NCI-H69 (cell line): Measurements from ENCODE around the gene TMEM33.

Source experiments
- DNase-seq: peaks from one replicate; lab custom pipeline; 2025; lab: John Stamatoyannopoulos, UW

The TMEM33 gene

DNA sequence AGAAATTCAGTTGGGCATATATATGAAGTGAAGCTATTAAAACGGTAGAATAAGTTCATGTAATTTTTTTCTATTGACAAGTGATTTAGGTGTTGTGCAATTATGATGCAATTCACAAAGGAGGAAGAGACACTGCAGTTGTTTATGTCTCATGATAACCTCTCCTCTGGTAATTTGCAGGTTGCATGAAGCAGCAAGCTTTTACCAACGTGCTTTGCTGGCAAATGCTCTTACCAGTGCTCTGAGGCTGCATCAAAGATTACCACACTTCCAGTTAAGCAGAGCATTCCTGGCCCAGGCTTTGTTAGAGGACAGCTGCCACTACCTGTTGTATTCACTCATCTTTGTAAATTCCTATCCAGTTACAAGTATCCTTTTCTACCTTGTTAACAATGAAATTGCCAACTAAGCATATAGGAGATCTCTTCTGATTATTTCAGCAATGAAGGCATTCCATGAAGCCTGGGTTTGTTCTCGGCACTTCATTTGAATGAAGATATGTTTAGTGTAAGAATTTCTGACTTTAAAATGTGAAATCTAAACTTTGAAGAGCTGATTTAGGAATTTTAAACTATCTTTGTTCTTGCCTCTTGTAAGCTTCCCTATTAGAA is 3.9 kb downstream of the TMEM33 start:
- no peak for DNase-seq

DNA sequence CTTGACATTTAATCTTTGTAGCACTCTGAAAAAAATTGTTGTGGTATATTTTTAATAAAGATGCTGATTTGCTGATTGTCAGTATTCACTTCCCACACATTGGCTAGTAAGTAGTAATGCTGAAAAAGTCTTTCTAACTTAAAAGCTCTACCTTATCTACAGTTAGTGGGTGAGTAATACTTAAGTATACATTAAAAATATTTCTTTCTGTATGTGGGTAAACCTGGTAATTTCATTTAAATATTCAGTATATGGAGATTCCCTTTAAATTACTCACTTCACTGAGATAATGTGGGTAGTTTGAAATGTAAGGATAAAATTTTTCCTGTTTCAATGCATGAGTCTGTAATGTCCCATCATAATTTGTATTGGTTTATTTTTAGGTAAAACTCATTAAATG is 5.6 kb downstream of the TMEM33 start:
- no peak for DNase-seq

DNA sequence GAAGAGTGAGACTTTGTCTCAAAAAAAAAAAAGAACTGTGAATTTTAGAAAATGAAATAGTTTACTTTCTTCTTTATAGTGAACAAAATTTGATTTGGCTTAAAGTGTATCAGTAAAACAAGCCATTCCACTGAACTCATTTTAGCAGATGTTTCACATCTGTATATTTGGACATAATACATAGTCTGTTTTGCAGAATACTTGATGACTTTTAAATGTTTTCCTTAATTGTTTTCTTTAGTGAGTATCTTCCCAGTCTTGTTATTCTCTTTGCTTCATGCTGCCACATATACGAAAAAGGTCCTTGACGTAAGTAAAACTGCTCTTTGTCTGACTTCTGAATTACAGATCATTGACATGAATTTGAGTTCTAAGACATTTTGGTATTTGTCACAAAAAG is 8.3 kb downstream of the TMEM33 start:
- DNase-seq: no peak

DNA sequence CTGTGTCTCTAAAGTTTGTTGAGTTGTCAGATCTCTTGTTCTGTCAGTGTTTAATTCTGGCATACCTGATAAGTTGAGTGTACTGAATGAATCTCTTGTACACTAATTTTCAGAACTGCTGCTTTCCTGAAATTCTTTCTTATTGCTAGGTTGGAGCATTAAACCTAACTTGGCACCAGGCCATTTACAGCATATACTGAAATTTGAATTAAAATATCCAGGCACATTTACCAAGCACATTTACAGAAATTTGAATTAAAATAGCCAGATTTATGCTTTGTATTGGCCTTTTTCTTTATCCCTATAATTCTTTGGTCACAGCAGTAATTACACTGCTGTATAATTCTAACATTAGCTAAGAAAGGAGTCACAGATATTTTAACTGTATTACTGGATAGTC is 8.9 kb downstream of the TMEM33 start:
- no peak for DNase-seq

DNA sequence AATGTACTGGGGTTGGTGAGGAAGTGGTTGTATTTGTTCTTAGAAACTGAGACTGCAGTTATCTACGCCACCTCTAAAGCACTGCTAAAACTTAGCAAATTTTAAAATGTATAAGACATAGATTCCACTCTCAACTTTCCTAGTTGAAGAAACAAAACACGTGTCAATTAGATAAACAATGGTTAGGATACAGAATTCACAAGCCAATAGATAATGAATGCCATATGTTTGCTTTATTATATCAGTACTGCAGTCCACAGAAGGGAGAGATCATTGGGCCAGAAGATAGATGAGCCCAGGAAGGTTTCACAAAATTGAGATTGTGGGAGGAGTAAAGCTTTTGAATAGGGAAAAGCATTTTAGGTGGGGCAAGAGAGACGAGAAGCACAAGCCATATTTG is 14.3 kb downstream of the TMEM33 start:
- no peak for DNase-seq

DNA sequence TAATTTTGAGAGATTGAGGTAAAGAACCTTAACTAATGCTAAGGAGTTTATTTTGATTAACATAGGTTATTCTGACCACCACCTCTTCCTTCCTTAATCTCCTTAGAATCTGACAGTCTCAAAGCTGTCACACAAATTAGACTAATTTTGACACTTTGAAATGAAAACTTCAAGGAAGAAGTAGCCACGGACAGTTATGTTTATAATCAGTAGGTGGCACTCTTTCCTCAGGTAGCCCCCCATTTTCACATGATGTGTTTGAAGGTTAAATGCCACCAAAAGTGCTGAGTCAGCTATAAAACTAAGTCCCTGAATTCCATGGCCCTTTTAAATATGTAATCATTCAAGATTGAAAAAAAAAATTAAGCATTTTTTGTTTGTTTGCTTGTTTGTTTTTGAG is 22.4 kb downstream of the TMEM33 start:
- peak; percentile 15 for DNase-seq

DNA sequence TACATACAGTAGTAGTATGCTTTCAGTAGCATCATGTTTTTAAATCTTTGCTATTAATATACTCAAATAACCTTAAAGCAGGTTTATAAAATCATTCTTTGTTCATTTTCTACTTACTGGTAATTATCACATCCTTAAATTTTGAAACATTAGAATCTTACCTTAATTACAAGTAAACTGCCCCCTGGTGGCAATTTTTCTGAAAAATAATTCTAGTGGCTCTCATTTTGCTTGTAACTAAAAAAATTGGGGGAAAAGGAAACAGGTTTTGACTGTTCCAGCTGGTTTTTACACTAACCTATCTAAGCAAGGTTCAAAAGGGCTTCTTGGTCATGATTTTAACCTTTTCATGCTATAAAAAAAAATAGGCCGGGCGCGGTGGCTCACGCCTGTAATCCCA is 27.9 kb downstream of the TMEM33 start:
- peak; percentile 12 for DNase-seq

DNA sequence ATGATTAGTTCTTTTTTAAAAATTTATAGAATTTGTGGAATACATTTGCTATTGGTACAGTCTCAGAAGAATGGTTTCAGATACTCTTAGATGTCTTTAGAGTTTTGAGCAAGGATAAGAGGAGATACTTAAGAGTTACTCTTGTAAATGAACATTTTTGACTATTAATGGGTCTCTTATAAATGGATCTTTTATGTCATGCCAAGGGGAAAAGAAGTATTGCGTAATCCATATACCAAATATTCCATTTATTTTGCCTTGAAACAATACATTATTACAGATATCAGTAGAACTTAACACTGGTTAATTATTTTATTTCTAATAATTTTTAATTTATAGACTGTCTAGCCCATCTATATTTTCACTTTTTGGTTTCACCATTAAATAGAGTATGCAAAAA is 29.2 kb downstream of the TMEM33 start:
- no peak for DNase-seq

DNA sequence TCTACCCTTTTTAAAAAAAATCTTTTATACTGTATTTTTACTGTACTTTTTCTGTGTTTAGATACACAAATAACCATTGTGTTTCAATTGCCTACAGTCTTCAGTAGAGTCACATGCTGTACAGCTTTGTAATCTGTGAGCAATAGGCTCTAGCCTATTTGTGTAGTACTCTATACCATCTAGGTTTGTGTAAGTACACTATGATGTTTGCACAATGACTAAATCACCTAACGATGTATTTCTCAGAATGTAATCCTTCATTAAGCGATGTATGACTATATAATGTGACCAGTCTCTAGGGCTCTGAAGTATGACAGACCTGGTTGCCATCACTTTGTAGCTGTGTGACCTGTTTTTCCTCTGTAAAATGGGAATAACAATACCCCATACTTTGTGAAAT is 32.2 kb downstream of the TMEM33 start:
- no peak for DNase-seq

DNA sequence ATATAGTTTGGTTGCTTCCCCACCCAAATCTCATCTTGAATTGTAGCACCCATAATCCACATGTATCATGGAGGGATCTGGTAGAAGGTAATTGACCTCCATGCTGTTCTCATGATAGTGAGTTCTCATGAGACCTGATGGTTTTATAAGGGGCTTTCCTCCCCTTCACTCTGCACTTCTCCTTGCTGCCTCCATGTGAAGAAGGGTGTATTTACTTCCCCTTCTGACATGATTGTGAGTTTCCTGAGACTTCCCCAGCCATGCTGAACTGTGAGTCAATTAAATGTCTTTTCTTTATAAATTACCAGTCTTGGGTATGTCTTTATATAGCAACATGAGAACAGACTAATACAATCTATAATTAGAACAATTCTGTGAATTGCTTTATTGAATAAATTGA is 34.4 kb downstream of the TMEM33 start:
- DNase-seq: no peak

DNA sequence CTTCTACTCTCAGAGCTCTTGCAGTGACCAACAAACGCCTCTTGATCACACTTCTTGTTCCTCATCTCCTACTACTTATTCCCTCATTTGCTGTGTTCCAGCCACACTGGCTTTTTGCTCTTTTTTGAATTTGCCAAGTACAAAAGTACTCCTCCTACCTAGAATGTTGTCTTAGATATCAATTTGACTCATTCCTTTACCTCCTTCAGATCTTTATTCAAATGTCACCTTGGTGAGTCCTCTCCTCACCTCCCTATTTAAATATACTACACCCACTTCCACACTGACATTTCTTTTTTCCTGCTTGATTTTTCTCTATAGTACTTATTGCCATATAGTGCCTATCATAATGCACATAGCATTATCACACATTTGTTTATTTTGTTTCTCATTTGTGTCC is 40.1 kb downstream of the TMEM33 start:
- DNase-seq: no peak

DNA sequence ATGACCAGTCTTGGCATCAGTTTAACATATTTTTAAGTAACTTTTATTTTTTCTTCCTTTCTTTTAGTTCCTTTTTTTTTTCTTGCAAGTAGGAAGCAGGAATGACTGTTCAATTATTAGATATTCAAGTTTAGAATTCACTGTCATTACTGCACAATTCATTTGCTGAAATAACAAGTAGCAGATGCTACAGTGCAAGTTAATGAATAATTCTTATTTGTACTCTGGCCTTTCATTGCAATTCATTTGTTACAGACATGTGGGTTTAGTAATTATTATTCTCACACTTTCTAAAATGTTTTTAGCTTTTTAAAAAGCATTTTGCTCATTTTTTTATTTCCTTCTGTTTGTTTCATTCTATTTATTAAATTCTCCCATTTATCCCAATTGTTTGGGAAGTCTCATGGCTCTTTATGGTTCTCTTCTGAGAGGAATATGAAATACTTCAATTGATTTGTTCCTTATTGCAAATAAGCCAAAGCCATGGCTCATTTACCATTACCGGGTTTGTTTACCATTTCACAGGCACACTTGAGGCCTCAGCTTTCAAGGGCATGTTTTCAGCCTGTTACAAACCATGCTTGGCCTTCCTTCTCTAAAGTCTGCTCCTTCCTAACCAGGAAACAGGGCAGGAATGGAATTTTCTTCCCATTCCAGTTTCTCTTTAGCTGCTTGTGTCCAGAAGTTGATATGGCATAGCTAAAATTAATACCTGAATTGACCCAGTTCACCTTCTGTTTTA is 41.7 kb downstream of the TMEM33 start:
- no peak for DNase-seq

DNA sequence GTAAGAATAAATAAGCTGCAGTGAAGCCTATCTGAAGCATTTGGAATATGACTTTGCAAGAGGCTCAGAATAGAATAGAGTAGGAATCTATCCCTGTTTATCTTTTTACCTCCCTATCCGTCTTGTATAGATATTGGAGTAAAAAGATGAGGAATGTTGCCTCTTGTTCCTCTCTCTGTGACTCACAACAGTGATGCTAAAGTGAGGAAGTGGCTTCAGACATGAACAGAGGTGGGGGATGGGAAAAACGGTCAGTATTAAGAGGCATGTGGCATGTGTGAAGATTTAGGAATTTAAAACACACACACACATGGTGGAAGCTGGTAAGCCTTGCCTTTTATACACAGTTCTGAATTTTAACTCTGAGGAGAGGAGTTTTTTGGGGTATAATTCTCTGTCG is 42.5 kb downstream of the TMEM33 start:
- no peak for DNase-seq

DNA sequence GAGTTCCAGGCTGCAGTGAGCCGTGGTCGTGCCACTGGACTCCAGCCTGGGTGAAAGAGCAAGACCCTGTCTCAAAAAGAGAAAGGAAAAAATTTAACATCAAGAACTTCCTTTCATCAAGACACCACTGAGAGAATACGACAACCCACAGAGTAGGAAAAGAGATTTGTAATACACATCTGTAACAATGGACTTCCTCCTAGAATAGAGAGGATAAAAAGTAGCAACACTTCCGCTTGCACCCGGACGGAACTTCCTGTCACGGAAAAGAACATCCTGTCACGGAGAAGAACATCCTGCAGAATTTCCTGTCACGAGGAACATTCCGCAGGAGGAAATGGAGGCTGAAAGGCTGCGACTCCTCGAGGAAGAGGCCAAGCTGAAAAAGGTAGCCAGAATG is 46.2 kb downstream of the TMEM33 start, which contains the start of gene DCAF4L1:
Gene DCAF4L1, plus strand, starts transcription at position 301 of the 400 bp plus-strand sequence. Its CDS starts 37 bp downstream, at position 338.
- no peak for DNase-seq

DNA sequence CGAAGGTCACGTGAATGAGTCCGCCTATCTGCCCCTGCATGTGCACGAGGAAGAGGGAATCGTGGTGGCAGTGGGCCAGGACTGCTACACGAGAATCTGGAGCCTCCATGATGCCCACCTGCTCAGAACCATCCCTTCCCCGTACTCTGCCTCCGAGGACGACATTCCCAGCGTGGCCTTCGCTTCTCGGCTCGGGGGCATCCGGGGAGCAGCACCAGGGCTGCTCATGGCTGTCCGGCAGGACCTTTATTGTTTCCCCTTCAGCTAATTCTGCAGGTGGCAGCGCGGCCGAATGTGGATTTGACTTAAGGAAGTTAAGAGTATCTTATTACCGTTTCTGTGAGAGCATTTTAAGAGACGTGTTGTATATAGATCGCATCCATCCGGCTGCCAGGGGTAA is 47.5 kb downstream of the TMEM33 start:
- DNase-seq: no peak

DNA sequence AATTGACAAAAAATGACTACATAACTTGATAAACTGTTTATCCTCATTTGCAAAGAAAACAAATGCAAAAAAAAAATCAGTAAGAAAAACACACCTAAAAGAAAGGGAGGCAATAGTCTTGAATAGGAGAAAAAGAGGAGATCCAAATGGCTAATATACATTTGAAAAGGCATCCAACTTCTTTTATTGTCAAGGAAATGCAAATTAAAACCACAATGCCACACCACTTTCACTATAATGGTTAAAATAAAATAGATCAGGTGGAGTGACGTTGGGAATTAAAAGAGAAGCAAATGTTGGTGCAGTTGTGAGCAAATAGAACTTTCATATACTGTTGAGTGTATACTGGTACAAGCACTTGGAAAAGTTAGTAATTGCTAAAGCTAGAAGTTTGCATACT is 49.9 kb downstream of the TMEM33 start:
- no peak for DNase-seq

DNA sequence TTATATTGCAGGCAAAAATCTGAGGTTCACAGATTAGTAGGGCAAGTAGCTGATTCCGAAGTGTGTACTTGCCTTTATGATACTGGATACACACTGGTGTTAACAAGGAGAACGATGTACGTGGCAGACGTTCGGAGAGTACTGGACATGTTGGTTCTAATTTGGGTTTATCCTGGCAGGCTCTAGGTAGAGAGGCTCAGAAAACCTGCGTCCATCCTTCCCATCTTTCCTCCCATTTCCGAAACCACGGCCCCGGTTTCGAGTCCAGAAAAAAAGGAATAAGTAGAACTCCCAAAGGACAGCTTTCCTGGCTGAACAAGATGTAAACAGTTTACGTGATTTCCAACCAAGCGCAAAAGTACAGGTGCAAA is 54.8 kb downstream of the TMEM33 start:
- DNase-seq: no peak

DNA sequence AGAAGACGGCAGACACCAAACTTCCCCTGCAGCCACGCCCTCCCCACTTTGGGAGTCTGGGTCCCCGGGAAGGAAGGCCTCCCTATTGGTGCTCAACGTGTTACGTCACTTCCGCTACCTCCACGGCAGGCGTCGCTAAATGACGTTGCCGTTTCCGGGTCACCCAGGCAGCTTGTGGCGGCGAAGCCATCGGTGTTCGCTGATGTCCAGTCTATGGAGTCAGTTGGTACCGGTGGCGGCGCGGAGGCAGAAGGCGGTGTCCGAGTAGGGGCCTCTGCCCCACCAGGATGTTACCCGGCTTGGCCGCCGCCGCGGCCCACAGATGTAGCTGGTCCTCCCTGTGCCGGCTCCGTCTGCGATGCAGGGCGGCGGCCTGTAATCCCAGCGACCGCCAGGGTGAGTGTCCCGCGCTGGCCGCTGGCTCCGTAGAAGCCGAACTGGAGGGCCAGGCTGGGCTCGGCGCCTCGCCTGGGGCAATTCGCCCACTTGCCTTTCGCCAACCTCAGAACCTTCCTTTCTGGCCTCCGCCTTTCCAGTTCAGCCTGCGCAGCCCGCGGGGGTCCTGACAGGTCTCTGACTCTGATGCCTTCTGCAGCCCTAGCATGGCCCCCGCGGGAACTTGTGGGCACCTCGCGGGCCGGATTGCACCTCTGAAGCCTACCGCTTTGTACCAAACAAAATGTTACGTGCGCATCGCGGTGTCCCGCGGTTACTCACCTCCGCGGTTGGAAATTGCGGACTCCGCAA is 55.3 kb downstream of the TMEM33 start, which contains the start of gene SLC30A9:
Gene SLC30A9, plus strand, starts transcription at position 166 of the 747 bp plus-strand sequence. Its CDS starts 122 bp downstream, at position 288.
- DNase-seq: peak; percentile 93

DNA sequence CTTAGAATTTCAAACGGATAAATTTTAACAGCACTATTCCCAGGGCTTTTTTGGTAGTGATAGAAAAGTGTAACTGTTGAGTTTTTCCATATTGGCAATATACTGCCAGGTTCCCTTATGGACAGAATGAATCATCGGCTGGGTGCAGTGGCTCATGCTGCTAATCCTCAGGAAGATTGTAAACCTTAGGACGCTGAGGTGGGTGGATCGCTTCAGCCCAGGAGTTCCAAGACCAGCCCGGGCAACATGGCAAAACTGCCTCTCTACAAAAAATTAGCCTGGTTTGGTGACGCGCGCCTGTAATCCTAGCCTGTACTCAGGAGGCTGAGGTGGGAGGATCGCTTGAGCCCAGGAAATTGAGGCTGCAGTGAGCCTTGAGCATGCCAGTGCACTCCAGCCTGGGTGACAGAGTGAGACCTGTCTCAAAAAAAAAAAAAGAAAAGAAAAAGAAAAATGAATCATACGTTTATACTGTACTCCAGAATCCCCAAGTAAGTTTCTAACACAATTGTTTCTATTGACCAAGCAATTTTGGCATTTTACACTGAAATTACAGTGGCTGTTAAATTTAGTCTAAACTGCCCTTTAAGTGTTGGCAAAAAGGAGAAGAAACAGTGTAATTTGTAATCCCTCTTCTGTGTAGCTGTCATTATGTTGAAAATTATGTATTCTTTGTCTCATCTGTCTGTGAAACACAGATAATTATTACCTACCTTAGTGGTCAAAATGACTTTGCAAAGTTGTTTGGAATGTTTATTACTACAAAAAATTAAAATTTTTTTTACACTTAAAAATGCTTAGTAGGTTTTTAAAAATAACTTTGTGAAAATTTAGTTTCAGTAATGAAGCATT is 56.9 kb downstream of the TMEM33 start:
- DNase-seq: no peak

DNA sequence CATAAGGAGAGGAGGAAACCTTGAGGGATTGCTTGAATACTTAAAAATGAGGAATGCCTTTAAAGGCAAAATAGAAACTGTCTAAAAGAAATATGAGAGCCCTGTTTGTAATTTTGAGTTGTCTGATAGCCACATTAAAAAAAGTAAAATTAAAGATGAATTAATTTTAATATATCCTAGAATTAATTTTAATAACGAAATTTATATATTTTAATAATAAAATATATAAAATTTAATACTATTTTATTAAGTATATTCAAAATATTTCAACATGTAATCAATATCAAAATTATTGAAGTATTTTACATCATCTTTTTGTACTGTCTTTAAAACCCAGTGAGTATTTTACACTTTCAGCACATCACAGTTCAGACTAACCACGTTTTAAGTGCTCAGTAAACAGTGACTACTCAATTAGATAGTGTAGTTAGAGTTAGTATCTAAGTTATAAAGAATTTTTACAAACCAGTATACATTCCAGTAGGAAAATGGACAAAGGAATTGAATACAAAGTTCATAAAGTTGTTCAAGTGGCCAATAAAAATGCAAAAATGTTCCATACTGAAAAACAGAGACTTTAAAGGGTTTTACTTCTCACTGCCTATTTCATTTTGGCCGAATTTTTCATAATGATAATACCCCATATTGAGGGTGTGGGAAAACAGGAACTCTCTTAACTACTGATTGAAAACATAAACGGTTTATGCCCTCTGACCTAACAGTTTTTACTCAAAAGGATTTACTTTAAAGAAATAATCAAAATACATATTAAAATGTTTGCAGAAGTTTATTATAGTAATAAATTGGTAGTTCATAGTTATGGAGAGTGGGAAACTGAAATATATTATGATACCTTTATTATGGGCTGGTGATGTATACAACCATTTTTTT is 58.0 kb downstream of the TMEM33 start:
- DNase-seq: no peak

DNA sequence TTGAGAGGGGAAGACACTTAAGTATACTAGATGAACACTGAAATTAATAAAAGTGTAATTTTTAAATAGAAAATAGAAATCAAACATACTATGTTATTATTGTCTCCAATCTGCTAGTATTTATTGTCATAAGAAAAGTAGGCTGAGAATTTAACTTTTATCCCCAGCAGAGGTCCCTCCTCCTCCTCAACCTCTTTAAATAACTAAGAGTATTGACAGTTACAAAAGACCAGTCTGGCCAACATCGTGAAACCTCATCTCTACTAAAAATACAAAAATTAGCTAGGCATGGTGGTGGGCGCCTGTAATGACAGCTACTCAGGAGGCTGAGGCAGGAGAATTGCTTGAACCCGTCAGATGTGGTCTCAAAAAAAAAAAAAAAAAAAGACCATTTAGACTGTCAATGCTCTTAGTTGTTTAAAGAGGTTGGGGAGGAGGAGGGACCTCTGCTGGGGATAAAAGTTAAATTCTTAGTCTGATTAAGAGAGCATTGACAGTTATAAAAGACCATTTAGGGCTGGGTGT is 59.3 kb downstream of the TMEM33 start:
- DNase-seq: no peak
